ENCODE data around the gene PTPRK. TPM values are rescaled to one million over a fixed set of nuclear protein-coding genes. Genes with fewer than 3 reads are reported as not detected.
"Not testable (repeated sequence)": the region's sequence is repeated elsewhere in the genome, so short reads cannot be mapped to it uniquely, and the experiment has no call there.

The PTPRK gene
- total RNA-seq, 1 experiment from 2014 or later: 46.5 TPM

- no peak for DNase-seq (ENCODE audit: low read depth)
These were observed 80.8 kb downstream of the PTPRK start for GRCh38 chr6:128439627-128440026.

- peak; percentile 10 for DNase-seq (ENCODE audit: low read depth)
These were observed 82.0 kb downstream of the PTPRK start for GRCh38 chr6:128438393-128438792.

- DNase-seq (ENCODE audit: low read depth): no peak
These were observed 82.7 kb downstream of the PTPRK start for GRCh38 chr6:128437685-128438084.

- not testable (repeated sequence) for DNase-seq (ENCODE audit: low read depth)
These were observed 85.6 kb downstream of the PTPRK start for GRCh38 chr6:128434752-128435151.

GRCh38 chr6:128432394-128432793, 88.0 kb downstream of the PTPRK start:
- no peak for DNase-seq (ENCODE audit: low read depth)

- no peak for DNase-seq (ENCODE audit: low read depth)
These were observed 93.3 kb downstream of the PTPRK start for GRCh38 chr6:128427139-128427538.

- DNase-seq (ENCODE audit: low read depth): no peak
These were observed 94.5 kb downstream of the PTPRK start for GRCh38 chr6:128425856-128426255.

GRCh38 chr6:128422871-128423270, 97.5 kb downstream of the PTPRK start:
- DNase-seq (ENCODE audit: low read depth): no peak

GRCh38 chr6:128422200-128422599, 98.2 kb downstream of the PTPRK start:
- no peak for DNase-seq (ENCODE audit: low read depth)

GRCh38 chr6:128421788-128422187, 98.6 kb downstream of the PTPRK start:
- DNase-seq (ENCODE audit: low read depth): no peak

GRCh38 chr6:128417698-128418097, 102.7 kb downstream of the PTPRK start:
- peak; percentile 7 for DNase-seq (ENCODE audit: low read depth)

GRCh38 chr6:128415387-128415786, 105.0 kb downstream of the PTPRK start:
- DNase-seq (ENCODE audit: low read depth): no peak

GRCh38 chr6:128414943-128415342, 105.5 kb downstream of the PTPRK start:
- DNase-seq (ENCODE audit: low read depth): no peak

- DNase-seq (ENCODE audit: low read depth): no peak
These were observed 107.1 kb downstream of the PTPRK start for GRCh38 chr6:128413291-128413690.

GRCh38 chr6:128412680-128413079, 107.7 kb downstream of the PTPRK start:
- DNase-seq (ENCODE audit: low read depth): peak; percentile 5

- DNase-seq (ENCODE audit: low read depth): peak; percentile 14
These were observed 109.8 kb downstream of the PTPRK start for GRCh38 chr6:128410584-128410983.

GRCh38 chr6:128409003-128409402, 111.4 kb downstream of the PTPRK start:
- DNase-seq (ENCODE audit: low read depth): no peak

GRCh38 chr6:128406453-128406852, 113.9 kb downstream of the PTPRK start:
- no peak for DNase-seq (ENCODE audit: low read depth)

GRCh38 chr6:128403618-128404444, 116.6 kb downstream of the PTPRK start:
- DNase-seq (ENCODE audit: low read depth): no peak

GRCh38 chr6:128400875-128401274, 119.5 kb downstream of the PTPRK start:
- no peak for DNase-seq (ENCODE audit: low read depth)

GRCh38 chr6:128397996-128398395, 122.4 kb downstream of the PTPRK start:
- DNase-seq (ENCODE audit: low read depth): no peak

- no peak for DNase-seq (ENCODE audit: low read depth)
These were observed 124.8 kb downstream of the PTPRK start for GRCh38 chr6:128395596-128395995.

- DNase-seq (ENCODE audit: low read depth): no peak
These were observed 125.2 kb downstream of the PTPRK start for GRCh38 chr6:128395188-128395587.

- DNase-seq (ENCODE audit: low read depth): no peak
These were observed 126.2 kb downstream of the PTPRK start for GRCh38 chr6:128394167-128394566.
